Stimulated activated naive CD4-positive, alpha-beta T cell treated with Interleukin-2 at 50 U/mL for 16 hours (primary cell): ENCODE data around the gene PMP22.
"Not testable (repeated sequence)": the region's sequence is repeated elsewhere in the genome, so short reads cannot be mapped to it uniquely, and the experiment has no call there.

ENCODE experiments used
- DNase-seq: peaks from one replicate; lab custom pipeline; 2025; lab: John Stamatoyannopoulos, UW

Gene PMP22

DNA sequence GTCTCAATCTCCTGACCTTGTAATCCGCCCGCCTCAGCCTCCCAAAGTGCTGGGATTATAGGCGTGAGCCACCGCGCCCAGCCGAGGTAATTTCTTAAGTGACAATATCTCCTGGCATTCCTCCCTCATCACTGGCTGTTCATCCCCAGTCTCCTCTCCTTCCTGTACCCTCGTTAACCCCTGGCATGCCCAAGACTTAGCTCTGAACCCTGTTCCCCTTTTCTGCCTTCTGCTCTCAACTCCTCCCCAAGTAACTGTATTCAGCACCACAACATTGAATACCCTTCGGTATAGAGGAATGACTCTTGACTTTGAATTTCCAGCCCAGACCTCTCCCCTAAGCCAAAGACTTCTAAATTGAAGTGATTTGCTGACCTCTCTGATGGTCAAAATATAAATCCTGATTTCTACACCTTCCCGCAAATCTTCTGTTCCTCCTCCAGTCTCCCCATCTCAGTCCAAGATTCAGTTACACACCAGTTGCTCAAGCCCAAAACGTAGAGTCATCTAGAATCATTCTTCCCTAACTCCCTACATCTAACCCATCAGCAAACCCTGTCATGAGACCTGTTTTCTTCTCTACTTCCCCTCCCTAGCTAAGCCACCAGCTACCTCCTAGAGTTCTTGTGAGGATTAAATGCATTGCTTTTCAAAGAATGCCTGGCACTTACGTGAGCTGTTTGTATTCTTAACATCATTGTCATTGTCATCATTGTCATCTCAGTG is 14.8 kb downstream of the PMP22 start:
- no peak for DNase-seq

- no peak for DNase-seq
Measured at GRCh38 chr17:15249487-15249886, 15.6 kb downstream of the PMP22 start.

- no peak for DNase-seq
Measured at GRCh38 chr17:15247891-15248529, 17.1 kb downstream of the PMP22 start.

DNA sequence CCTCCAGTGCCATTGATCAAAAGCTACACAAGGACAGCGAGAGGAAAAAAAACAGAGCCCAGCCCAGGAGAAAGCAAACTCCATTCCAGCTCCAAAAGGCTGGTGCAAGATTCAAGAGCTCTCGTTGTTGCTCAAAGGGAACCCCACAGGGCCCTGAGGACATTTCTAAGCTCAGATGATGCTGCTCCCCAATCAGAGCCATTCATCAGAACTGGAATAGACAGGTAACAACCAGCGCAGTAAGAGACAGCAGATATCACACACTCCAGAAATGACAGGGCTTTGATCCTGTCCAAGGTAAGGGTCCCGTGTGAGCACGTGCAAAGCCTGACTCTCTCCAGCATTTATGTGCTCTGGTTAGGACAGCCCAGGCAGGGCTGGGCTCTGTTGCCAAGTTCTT is 20.1 kb downstream of the PMP22 start:
- DNase-seq: no peak

DNA sequence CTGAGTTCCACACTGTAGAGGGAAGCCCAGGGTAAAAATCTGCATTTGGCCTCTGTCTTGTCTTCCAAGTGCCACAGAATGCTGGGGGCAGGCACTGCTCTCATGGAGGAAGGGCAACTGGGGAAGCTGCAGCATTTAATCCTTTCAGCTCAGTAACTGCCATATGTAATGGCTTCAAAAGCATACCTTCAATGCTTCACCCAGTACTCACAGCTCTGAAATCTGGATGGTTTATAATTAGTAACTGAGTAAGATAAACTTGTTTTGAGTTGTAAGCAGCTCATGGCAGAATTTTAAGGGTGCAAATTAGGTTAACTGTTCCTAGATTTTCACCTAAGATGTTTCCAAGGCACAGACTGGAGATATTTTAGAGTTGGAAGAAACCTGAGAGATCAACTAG is 24.5 kb downstream of the PMP22 start:
- no peak for DNase-seq

- DNase-seq: no peak
Measured at GRCh38 chr17:15239491-15239890, 25.6 kb downstream of the PMP22 start.

GRCh38 chr17:15238676-15239422 is 26.3 kb downstream of the PMP22 start:
- no peak for DNase-seq

DNA sequence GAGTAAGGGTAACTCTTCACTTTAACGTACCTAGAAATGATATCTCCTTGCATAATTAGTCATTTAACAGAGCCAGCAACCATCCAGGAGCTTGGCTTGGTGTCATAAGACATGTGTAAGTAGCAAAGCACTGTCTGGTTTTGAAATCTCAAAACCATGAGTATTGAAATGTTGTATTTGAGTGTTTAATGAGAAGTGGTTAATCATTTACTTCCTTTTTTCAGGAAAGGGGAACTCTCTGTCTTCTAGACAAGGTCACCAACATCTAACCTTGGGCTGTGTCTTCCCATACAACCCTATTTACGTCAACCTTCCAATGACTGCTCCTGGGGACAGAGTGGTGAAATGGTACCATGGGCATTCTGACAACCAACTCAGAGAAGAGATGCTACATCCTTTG is 27.1 kb downstream of the PMP22 start:
- no peak for DNase-seq

DNA sequence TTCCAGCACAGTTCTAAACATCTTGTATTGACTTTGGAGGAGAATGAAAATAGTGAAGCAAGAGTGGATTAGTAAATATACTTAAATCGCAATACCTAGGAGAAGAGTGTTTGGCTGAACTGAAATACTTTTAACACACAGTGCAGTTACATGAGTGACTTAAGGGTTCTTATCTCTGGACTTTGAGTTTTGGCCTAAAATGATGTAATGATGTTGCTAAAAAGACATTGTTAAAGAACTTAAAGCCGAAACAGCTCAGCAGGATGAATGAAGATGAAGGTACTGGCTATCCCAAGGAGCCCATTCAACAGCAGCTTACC is 28.1 kb downstream of the PMP22 start:
- no peak for DNase-seq

- no peak for DNase-seq
Measured at GRCh38 chr17:15236281-15237105, 28.6 kb downstream of the PMP22 start.

DNA sequence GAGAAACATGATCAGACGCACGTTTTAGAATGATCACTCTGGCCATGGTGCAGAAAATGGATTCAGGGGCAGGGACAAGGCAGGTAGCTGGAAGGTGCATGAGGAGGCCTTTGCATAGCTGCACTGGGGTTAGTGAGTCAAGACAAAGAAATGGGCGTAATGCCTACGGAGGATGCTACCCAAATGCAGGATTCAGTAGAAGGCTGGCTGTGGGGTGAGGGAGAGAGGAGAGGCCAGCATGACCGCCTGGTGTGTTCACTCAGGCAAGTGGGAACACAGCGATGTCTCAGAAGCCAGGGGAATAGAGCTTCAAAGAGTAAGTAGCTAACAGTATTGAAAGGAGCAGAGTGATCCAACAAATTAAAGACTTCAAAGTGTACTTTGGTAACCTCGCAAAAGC is 31.2 kb downstream of the PMP22 start:
- DNase-seq: no peak

DNA sequence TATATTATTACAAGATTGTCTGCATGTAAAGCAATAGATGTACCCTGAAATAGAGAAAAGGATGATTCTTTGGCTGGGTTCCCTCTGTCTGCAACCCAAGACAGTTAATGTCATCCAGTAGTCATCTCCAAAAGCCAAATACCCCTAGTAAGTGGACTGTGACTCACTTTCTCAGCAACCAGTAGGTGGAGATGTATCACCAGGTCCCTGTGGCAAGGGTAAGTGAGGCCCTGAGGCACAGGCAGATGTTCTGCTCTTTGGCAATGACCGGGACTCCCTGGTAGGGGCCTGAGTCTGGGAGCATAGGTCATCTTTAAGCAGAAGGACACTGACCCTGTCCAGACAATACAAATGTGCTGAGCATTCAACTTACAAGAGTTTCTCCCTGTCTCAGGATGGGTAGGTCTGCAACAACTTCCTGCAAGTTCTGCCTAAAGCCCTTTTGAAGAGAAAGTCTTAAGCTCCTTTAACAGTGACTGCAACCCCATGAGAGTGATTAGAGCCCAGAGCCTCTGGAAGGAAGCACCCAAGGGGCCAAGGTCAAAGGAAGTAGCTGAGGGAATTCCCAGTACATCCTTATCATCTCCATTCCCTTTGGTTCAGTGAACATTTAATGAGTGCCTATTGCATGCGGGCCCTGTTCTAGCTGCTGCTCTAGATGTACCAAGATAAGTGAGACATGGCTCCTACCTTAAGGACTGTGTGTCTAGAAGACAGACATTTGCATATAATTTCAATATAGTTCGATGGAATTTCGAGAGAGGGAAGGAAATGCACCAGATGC is 31.9 kb downstream of the PMP22 start:
- no peak for DNase-seq

- DNase-seq: no peak
Measured at GRCh38 chr17:15232517-15232915, 32.6 kb downstream of the PMP22 start.

DNA sequence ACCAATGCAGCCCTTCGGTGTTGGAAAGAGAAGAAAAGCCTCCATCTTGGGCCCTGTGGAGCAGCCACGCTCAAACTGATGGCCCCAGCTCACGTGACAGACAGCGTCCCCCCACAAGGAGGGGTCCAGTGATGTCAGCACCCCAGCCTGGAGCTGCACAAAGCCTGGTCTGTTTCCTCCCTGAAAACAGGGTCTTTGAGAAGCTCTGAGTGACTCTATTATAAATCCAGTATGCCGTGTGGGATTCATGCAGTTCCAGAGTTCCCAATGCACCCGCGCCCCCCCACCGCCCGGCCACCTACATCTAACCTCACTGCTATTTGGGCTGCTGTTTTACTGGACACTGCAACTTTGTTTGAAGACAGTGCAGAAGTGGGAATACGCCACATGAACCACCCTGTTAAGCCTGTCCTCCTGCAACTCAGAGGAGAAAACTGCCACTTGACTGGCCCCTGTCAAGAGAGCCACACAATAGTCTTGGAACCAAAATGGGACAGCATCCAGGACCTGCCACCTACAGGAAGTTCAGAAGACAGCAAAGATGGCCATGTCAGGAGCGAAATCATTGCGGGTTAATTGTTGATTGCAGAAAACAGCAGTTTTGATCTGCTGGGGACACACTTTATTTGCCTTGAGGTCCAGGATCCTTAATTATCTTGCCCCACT is 33.1 kb downstream of the PMP22 start:
- DNase-seq: no peak

- DNase-seq: no peak
Measured at GRCh38 chr17:15230866-15231265, 34.3 kb downstream of the PMP22 start.

- not testable (repeated sequence) for DNase-seq
Measured at GRCh38 chr17:15221827-15222226, 43.3 kb downstream of the PMP22 start.

GRCh38 chr17:15220785-15221184 is 44.3 kb downstream of the PMP22 start:
- DNase-seq: no peak

- no peak for DNase-seq
Measured at GRCh38 chr17:15216481-15216880, 48.6 kb downstream of the PMP22 start.

DNA sequence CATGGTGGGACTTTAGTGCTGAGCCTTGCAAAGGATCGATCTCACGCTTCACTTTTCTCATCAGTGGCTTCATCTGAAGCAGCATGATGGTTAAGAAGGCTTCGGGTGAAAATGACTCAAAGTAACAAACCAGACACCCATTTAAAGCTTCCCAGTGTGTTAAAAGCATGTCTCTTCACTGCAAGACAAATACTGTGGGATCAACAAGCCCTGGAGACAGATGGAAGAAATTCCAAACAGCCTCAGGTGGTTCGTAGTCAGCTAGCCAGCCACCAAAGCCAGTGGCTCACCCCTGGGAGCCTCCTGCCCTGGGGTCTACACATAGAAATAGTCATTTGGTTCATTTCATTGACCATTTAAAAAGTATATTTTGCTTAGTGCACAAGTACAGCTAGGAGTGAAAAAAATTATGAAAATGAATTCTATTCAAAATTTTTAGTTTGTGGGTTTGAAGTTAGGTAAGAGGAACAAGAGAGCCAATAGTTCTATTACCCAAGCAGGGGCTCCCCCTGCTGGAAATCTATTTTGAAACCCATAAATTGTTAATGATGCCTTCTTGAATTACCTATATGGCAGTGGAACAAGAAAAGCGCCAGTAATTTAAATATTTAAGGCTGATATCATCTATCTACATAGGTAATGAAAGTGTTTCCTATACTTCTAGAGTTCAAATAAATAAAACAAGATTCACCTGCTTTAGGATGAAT is 51.6 kb downstream of the PMP22 start:
- no peak for DNase-seq

DNA sequence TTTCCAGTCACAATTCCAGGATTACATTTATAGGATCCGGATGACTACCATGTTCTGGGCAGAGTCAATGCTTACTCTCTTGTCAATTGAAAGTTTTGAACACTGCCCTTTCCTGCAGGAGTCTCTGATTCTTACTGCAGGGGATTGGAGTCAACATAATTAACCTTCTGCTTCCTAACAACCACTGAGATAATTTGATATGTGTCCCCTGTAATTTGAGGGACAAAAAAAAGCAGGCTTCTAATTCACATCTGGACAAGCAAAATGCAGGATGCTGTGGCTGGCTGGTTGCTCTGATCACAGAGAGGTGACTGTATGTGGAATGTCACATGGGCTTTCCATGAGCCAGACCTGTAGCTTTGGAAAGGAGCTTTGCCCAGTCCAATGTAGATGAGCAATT is 54.9 kb downstream of the PMP22 start:
- DNase-seq: no peak
